ENCODE results near the gene FOXP3.
"Not testable (repeated sequence)": the region's sequence is repeated elsewhere in the genome, so short reads cannot be mapped to it uniquely, and the experiment has no call there.

Gene FOXP3

GRCh38 chrX:49264460-49264859 lies at the start of gene FOXP3:
Gene FOXP3 (minus strand): TSS chrX:49264710. CDS start chrX:49258505, 6,205 bp downstream.
- no peak for DNase-seq (ENCODE audit: low spot score)

- no peak for DNase-seq (ENCODE audit: low spot score)
These were observed 47.7 kb upstream of the FOXP3 start for GRCh38 chrX:49312176-49312575.

- no peak for DNase-seq (ENCODE audit: low spot score)
These were observed 45.9 kb upstream of the FOXP3 start for GRCh38 chrX:49310371-49310770.

- peak; percentile 4 for DNase-seq (ENCODE audit: low spot score)
These were observed 45.0 kb upstream of the FOXP3 start for GRCh38 chrX:49309401-49309981.

GRCh38 chrX:49308604-49309269 lies 44.2 kb upstream of the FOXP3 start:
- no peak for DNase-seq (ENCODE audit: low spot score)

- not testable (repeated sequence) for DNase-seq (ENCODE audit: low spot score)
These were observed 43.3 kb upstream of the FOXP3 start for GRCh38 chrX:49307775-49308174.

- DNase-seq (ENCODE audit: low spot score), result no peak
These were observed 38.8 kb upstream of the FOXP3 start, which contains the start of gene GAGE10 for GRCh38 chrX:49303346-49303745. Gene GAGE10 (plus strand): TSS chrX:49303646. CDS start chrX:49304860, 1,214 bp downstream.

GRCh38 chrX:49300703-49301102 lies 36.2 kb upstream of the FOXP3 start:
- DNase-seq (ENCODE audit: low spot score), result no peak

- DNase-seq (ENCODE audit: low spot score), result not testable (repeated sequence)
These were observed 34.8 kb upstream of the FOXP3 start for GRCh38 chrX:49299293-49299692.

- DNase-seq (ENCODE audit: low spot score), result no peak
These were observed 28.2 kb upstream of the FOXP3 start for GRCh38 chrX:49292400-49293362.

GRCh38 chrX:49291615-49292337 lies 27.3 kb upstream of the FOXP3 start:
- peak; percentile 61 for DNase-seq (ENCODE audit: low spot score)

GRCh38 chrX:49290215-49290614 lies 25.7 kb upstream of the FOXP3 start:
- no peak for DNase-seq (ENCODE audit: low spot score)

GRCh38 chrX:49287665-49288064 lies 23.2 kb upstream of the FOXP3 start:
- no peak for DNase-seq (ENCODE audit: low spot score)

- DNase-seq (ENCODE audit: low spot score), result no peak
These were observed 22.1 kb upstream of the FOXP3 start for GRCh38 chrX:49286581-49286980.

GRCh38 chrX:49286136-49286535 lies 21.6 kb upstream of the FOXP3 start:
- no peak for DNase-seq (ENCODE audit: low spot score)

GRCh38 chrX:49284212-49284611 lies 19.7 kb upstream of the FOXP3 start:
- no peak for DNase-seq (ENCODE audit: low spot score)

- DNase-seq (ENCODE audit: low spot score), result no peak
These were observed 18.1 kb upstream of the FOXP3 start for GRCh38 chrX:49282647-49283011.

- no peak for DNase-seq (ENCODE audit: low spot score)
These were observed 13.6 kb upstream of the FOXP3 start for GRCh38 chrX:49278081-49278480.

- DNase-seq (ENCODE audit: low spot score), result no peak
These were observed 13.0 kb upstream of the FOXP3 start for GRCh38 chrX:49277535-49277830.

GRCh38 chrX:49276671-49277534 lies 12.4 kb upstream of the FOXP3 start:
- no peak for DNase-seq (ENCODE audit: low spot score)

GRCh38 chrX:49276207-49276606 lies 11.7 kb upstream of the FOXP3 start:
- DNase-seq (ENCODE audit: low spot score), result no peak
